ENCODE measurements around the gene TLR8.

- TF ChIP-seq, protein P1, sequence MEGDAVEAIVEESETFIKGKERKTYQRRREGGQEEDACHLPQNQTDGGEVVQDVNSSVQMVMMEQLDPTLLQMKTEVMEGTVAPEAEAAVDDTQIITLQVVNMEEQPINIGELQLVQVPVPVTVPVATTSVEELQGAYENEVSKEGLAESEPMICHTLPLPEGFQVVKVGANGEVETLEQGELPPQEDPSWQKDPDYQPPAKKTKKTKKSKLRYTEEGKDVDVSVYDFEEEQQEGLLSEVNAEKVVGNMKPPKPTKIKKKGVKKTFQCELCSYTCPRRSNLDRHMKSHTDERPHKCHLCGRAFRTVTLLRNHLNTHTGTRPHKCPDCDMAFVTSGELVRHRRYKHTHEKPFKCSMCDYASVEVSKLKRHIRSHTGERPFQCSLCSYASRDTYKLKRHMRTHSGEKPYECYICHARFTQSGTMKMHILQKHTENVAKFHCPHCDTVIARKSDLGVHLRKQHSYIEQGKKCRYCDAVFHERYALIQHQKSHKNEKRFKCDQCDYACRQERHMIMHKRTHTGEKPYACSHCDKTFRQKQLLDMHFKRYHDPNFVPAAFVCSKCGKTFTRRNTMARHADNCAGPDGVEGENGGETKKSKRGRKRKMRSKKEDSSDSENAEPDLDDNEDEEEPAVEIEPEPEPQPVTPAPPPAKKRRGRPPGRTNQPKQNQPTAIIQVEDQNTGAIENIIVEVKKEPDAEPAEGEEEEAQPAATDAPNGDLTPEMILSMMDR (IDR thresholded peaks at IDR 0.05; ENCODE audit: insufficient read depth, low read depth, low read length): no peak
- no peak for TF ChIP-seq EZH2 (IDR thresholded peaks at IDR 0.05; ENCODE audit: insufficient read depth, low read length)
These were observed 51.6 kb downstream of the TLR8 start for GRCh38 chrX:12958059-12958458.

Data from astrocyte (in vitro differentiated cells and primary cell).